GM12864 (cell line): ENCODE measurements around the gene ZNF506.

ENCODE experiments used
- DNase-seq: peaks from one replicate; pipeline ENCODE4 v3.0.0-alpha.2; 2011; ENCODE audit warnings: low read depth
- H3K4me3 ChIP-seq: 2 replicates; pipeline ENCODE4 v1.5.1; 2011; ENCODE audit warnings: mild to moderate bottlenecking, low read depth, low read length, control low read depth
- TF ChIP-seq, protein P1 (sequence below): IDR thresholded peaks from 2 replicates; pipeline ENCODE4 v1.5.1; 2011; ENCODE audit warnings: low read depth, mild to moderate bottlenecking, moderate library complexity, low read length, control low read depth, inconsistent platforms; ENCODE audit errors: missing control alignments

The ZNF506 gene

DNA sequence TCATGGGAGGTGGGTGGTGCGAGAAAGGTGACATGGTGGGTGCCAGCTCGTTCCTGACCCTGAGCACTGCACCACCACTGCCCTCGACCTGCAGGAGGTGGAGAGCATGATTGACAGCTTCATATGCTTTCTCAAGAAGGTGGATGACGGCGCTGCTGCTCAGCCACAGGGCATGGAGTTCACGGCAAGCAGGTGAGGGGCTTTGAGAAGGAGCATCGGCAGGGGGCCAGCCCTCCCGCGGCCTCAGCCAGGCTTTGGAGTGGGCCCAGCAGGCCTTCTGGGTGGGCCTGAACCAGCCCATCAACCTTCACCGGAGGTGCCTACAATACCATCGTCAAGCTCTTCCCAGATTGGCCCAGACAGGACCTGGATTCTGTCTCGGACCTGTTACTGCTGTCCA, 69.7 kb downstream of the ZNF506 start:
- TF ChIP-seq, protein P1, sequence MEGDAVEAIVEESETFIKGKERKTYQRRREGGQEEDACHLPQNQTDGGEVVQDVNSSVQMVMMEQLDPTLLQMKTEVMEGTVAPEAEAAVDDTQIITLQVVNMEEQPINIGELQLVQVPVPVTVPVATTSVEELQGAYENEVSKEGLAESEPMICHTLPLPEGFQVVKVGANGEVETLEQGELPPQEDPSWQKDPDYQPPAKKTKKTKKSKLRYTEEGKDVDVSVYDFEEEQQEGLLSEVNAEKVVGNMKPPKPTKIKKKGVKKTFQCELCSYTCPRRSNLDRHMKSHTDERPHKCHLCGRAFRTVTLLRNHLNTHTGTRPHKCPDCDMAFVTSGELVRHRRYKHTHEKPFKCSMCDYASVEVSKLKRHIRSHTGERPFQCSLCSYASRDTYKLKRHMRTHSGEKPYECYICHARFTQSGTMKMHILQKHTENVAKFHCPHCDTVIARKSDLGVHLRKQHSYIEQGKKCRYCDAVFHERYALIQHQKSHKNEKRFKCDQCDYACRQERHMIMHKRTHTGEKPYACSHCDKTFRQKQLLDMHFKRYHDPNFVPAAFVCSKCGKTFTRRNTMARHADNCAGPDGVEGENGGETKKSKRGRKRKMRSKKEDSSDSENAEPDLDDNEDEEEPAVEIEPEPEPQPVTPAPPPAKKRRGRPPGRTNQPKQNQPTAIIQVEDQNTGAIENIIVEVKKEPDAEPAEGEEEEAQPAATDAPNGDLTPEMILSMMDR = no peak
- DNase-seq = no peak
- H3K4me3 ChIP-seq = no peak overlapping the region

DNA sequence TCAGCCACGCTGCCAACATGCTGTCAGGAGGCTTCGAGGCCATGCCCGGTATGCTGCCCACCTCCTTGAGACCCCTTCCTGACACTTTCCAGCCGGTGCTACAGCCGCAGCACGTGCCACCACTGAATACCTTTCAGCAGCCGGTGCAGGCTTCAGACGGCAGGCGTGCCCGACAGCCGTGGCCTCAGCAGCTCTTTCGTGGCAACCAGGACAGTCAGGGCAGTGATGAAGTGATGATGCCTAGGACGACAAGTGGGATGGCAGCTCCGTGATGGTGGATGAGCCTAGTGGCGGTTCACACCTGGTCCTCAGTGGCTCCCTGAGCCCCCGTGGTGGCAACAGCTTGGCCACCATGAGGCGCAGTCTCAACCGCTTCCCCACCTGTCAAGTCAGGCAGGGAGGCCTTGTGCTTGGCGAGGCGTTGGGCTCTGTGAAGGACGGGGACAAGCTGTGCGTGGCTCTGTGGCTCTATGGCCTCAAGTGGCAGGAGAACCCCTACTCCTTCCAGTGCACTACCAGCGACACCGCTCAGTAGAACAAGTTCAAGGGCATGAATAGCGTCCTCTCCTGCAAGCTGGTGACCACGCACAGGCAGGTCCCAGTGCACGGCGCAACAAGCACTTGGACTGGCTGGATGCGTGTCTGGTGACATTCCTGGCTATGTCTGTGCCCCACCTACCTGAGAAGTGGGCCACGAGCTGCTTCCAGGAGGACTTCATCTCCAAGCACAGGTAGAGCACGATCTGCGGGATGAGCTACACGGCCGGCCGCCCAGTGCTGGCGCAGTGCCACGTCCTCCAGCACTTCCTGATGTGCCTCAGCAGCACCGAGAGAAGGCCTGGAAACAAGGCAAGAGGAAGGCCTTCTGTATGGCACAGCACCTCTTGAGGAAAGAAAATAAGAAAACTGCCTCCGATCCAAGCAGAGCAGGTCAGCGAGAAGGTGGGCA, 70.4 kb downstream of the ZNF506 start:
- DNase-seq = no peak
- TF ChIP-seq, protein P1 = no peak
- no peak overlapping the region for H3K4me3 ChIP-seq

DNA sequence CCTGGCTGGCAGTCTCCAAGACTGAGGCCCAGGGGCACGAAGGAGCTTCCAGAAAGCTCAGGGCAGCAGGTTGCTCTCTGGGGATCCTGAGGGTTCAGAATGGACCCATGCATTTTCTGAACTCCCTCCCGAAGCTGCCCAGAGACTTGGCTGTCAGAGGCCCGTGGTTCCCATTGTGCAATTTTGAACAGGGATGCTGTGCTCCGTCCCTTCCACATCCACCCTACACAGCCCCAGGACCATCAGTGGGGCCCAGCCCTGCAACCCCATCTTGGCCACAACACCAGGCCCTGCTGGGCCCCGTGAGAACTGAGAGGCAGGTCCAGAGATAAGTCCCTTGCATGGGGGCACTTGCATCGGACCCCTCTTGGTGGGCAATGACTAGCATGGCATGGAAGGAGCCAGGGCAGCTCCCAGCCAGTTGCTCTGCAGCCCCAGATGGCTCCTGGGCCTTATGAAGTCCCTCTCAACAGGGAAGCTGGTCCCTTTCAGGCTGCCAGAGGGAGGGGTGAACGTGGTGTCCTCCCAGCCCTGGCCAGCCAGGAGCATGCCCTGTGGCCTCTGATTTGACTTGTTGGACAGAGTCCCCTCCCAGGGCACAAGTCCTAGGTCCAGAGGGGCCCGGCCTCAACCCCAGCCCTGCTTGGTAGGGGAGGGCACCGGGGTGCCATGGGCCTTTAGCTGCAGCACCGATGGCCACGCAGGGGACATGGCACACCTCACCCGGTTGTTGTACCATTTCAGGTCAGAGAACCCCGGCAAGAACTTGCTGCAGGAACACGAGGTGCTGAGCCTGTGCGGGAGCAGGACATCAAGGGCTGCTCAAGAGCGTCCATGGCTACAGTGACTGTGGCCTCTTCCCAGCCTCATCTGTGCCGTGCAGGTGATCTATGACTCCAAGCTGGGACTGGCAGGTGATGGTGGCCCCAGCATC, 71.4 kb downstream of the ZNF506 start:
- no peak for DNase-seq
- no peak overlapping the region for H3K4me3 ChIP-seq
- TF ChIP-seq, protein P1 = no peak

DNA sequence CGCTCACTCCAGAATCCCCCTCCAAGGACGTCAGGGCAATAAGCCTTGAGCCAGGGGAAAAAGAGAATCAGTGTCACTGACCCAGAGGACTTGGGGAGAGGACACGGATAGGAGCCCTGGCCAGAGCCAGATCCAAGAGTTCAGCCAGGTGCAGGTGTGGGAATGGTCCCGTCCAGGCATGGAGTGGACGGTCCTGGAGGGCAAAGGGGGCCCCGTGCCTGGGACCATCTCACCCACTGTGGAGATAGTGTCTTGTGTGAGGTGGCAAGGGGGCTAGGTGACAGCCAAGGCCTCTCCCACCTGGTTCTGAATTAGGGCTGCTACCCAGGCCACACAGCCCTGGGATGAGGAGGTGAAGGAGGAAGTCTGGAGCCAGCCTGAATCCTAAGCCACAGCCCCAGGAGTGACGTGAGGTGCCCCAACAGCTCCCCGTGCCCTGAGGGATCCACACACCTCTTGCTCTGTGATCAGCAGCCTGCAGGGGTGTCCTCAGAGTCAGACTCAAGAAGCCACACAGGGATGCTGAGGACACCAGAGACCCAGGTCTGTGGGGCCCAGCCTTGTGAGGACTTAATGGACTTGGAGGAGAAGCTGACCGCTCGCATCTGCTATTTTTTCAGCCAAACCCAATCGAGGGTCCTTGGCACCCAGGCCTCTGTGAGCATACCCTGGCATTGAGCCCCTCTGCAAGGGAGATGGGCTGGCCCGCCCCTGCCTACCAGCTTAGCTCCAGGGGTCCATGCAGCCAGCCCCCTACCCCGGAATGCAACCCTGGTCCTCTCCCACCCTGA, 72.2 kb downstream of the ZNF506 start:
- TF ChIP-seq, protein P1 = no peak
- no peak for DNase-seq
- H3K4me3 ChIP-seq = no peak overlapping the region

DNA sequence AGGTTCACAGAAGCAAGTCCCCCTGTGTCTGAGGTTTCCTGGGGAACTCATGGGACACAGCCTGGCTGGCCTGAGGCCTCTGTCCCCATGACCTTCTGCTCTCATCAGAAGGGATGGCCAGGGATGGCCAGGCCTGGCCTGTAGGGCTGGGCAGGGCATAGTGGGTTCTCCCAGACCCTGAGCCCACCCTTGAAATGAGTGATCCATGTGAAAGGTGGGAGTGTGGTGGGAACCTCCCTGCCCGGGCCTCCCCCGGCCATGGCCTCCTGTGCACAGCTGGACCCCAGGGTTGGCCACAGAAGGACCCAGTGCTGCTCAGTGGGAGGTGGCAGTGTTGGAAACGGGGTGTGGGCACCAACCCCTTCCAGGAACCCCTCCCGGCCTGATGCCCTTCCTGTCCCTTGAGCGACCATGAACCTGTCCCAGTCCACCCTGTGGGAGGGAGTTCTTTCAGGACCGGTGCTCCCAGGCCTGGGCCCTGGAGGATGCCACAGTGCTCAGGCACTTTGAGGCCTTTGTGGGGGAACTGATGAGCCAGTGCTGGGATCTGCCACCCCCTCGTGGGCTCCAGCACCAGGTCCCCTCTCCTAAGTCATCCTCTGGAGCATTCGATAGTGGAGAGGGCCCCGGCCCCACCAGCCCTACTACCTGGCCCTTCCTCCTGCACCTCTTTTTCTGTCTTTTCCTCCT, 73.2 kb downstream of the ZNF506 start:
- DNase-seq = no peak
- no peak overlapping the region for H3K4me3 ChIP-seq
- TF ChIP-seq, protein P1 = no peak
